A549 (cell line): ENCODE results near the gene CD81.

ENCODE experiments used
- CBX8 ChIP-seq: fragments of 200-600 bp; sonication (generic); IDR thresholded peaks from 2 replicates; pipeline ENCODE4 v1.6.1; 2016
- CHD2 ChIP-seq: fragments of 150-350 bp; IDR thresholded peaks from 2 replicates; pipeline ENCODE4 v1.6.1; 2014; ENCODE audit warnings: low read length; ENCODE audit not compliant: partially characterized antibody
- CTCF ChIP-seq: fragments of >200 bp; sonication (Bioruptor Twin); formaldehyde crosslinking; IDR thresholded peaks from 3 replicates; pipeline ENCODE4 v1.5.1; 2016
- EP300 ChIP-seq, 2 experiments: fragments of >200 bp; sonication (Bioruptor Twin); formaldehyde crosslinking; IDR thresholded peaks; 2 replicates in 1 of 2; 3 replicates in 1 of 2; pipeline ENCODE4 v1.6.1; 2016 to 2017
- JUN ChIP-seq, 2 experiments: fragments of >200 bp; sonication (Bioruptor Twin); formaldehyde crosslinking; IDR thresholded peaks; 2 replicates in 1 of 2; 3 replicates in 1 of 2; pipeline ENCODE4 v1.6.1; 2016 to 2017
- MAZ ChIP-seq: fragments of 150-350 bp; IDR thresholded peaks from 2 replicates; pipeline ENCODE4 v1.6.1; 2014; ENCODE audit warnings: antibody characterized with exemption, low read depth, low read length, borderline replicate concordance
- MYC ChIP-seq: IDR thresholded peaks from 2 replicates; pipeline ENCODE4 v1.6.1; 2012; ENCODE audit warnings: mild to moderate bottlenecking, inconsistent platforms, low read length, improper control_type of control experiment, borderline replicate concordance
- NFE2L2 ChIP-seq: fragments of 150-350 bp; conservative IDR thresholded peaks from 2 replicates; pipeline ENCODE4 v1.6.1; 2014; ENCODE audit warnings: low read length
- PHF8 ChIP-seq: fragments of 200-600 bp; sonication (generic); IDR thresholded peaks from 2 replicates; pipeline ENCODE4 v1.6.1; 2016; ENCODE audit warnings: low read depth, mild to moderate bottlenecking, antibody characterized with exemption, moderate library complexity, borderline replicate concordance
- SREBF2 ChIP-seq: fragments of 450-650 bp; IDR thresholded peaks from 2 replicates; pipeline ENCODE4 v1.6.1; 2014; ENCODE audit warnings: mild to moderate bottlenecking, moderate library complexity
- USF2 ChIP-seq: fragments of 450-650 bp; IDR thresholded peaks from 2 replicates; pipeline ENCODE4 v1.6.1; 2014; ENCODE audit warnings: antibody characterized with exemption
- TF ChIP-seq, protein P1 (sequence below): fragments of 200-600 bp; sonication (generic); IDR thresholded peaks from 2 replicates; pipeline ENCODE4 v1.6.1; 2016; ENCODE audit warnings: antibody characterized with exemption, mild to moderate bottlenecking, moderate library complexity

DNA sequence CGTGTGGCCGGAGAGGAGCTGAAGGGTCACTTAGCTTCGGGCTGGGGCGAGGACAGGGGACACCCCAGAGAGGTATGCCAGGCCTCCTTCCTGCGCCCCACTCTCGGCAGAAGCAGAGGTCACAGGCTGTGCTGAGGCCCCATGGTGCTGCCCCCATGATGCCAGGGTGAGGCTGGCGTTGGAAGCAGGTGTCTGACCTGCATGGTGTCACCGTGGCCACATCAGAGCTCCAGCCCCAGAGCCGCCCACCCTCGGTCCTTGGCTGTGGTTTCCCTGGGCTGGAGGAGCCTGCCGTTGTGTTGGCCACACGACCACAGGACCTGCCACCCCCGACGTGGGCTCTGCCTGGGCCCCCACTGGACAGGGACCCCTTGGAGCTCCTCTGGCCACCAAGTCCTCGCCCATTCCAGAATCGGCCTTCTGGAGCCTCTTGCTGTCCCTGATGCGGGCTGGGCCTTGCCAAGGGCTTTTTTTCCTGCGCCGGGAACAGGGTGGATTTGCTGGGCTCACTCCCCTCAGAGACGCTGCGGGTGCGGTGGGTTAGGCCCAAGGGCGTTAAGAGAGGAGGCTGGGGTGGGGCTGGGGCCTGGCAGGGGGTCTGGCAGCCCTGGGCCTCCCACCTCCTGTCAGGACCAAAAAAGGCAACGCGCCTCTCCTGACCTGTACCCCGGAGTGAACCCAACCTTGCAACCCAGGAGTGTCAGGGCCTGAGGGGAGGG lies 15.3 kb downstream of the CD81 start:
- TF ChIP-seq CBX8 (no peak), CTCF (no peak), PHF8 (no peak), MYC (no peak), EP300 (IDR thresholded peaks at IDR 0.05) (no peak), SREBF2 (no peak), MAZ (no peak), JUN (IDR thresholded peaks at IDR 0.05) (no peak), NFE2L2 (no peak), CHD2 (no peak), USF2 (no peak)
- TF ChIP-seq, protein P1, sequence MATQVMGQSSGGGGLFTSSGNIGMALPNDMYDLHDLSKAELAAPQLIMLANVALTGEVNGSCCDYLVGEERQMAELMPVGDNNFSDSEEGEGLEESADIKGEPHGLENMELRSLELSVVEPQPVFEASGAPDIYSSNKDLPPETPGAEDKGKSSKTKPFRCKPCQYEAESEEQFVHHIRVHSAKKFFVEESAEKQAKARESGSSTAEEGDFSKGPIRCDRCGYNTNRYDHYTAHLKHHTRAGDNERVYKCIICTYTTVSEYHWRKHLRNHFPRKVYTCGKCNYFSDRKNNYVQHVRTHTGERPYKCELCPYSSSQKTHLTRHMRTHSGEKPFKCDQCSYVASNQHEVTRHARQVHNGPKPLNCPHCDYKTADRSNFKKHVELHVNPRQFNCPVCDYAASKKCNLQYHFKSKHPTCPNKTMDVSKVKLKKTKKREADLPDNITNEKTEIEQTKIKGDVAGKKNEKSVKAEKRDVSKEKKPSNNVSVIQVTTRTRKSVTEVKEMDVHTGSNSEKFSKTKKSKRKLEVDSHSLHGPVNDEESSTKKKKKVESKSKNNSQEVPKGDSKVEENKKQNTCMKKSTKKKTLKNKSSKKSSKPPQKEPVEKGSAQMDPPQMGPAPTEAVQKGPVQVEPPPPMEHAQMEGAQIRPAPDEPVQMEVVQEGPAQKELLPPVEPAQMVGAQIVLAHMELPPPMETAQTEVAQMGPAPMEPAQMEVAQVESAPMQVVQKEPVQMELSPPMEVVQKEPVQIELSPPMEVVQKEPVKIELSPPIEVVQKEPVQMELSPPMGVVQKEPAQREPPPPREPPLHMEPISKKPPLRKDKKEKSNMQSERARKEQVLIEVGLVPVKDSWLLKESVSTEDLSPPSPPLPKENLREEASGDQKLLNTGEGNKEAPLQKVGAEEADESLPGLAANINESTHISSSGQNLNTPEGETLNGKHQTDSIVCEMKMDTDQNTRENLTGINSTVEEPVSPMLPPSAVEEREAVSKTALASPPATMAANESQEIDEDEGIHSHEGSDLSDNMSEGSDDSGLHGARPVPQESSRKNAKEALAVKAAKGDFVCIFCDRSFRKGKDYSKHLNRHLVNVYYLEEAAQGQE = no peak
